ENCODE results near the gene MN1.

MN1 gene

GRCh38 chr22:27756212-27756660 lies 45.3 kb downstream of the MN1 start:
- TF ChIP-seq, protein P1, sequence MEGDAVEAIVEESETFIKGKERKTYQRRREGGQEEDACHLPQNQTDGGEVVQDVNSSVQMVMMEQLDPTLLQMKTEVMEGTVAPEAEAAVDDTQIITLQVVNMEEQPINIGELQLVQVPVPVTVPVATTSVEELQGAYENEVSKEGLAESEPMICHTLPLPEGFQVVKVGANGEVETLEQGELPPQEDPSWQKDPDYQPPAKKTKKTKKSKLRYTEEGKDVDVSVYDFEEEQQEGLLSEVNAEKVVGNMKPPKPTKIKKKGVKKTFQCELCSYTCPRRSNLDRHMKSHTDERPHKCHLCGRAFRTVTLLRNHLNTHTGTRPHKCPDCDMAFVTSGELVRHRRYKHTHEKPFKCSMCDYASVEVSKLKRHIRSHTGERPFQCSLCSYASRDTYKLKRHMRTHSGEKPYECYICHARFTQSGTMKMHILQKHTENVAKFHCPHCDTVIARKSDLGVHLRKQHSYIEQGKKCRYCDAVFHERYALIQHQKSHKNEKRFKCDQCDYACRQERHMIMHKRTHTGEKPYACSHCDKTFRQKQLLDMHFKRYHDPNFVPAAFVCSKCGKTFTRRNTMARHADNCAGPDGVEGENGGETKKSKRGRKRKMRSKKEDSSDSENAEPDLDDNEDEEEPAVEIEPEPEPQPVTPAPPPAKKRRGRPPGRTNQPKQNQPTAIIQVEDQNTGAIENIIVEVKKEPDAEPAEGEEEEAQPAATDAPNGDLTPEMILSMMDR (conservative IDR thresholded peaks at IDR 0.05; ENCODE audit: control insufficient read depth, insufficient read depth, low read depth, low read length): no peak
- no peak for DNase-seq (ENCODE audit: low read depth)
- no peak overlapping the region for H3K4me3 ChIP-seq (ENCODE audit: control insufficient read depth, low read depth, low read length)

DNA sequence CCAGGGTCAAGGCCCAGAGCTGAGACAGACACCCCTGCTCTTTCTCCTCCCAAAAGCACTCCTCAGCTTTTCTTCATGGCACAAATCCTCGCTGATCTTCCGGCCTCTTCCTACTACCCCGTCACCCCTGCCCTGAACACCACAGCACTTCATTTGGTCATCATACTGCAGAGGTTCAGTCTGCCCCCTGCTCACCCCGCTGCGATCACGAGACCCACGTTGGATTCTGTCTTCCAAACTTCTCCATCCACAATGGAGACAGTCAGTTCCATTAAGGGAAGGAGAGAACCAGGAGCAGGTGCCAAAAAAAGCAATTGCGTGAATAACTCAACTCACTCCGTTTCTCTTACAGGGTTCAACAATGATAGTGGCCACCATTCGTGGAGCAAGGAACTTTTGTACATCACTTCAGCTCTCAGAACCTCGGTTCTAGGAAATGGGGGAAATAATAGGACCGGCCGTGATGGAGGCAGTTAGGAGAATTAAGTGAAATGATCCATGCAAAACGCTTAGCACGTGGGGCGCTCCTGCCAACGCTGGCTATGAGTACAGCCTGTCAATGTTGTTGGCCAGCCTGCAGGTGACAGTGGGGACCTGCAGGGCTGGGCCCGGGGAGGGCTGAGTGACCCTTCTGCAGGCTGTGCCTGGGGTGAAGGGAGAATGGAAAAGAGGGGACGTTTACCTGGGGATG lies 45.9 kb downstream of the MN1 start:
- no peak overlapping the region for H3K4me3 ChIP-seq (ENCODE audit: control insufficient read depth, low read depth, low read length)
- no peak for DNase-seq (ENCODE audit: low read depth)
- TF ChIP-seq, protein P1 (conservative IDR thresholded peaks at IDR 0.05; ENCODE audit: control insufficient read depth, insufficient read depth, low read depth, low read length): no peak

- TF ChIP-seq, protein P1 (conservative IDR thresholded peaks at IDR 0.05; ENCODE audit: control insufficient read depth, insufficient read depth, low read depth, low read length): no peak
- DNase-seq (ENCODE audit: low read depth): no peak
- no peak overlapping the region for H3K4me3 ChIP-seq (ENCODE audit: control insufficient read depth, low read depth, low read length)
Observed at GRCh38 chr22:27754888-27755480, 46.6 kb downstream of the MN1 start.

GRCh38 chr22:27754247-27754887 lies 47.2 kb downstream of the MN1 start:
- TF ChIP-seq, protein P1 (conservative IDR thresholded peaks at IDR 0.05; ENCODE audit: control insufficient read depth, insufficient read depth, low read depth, low read length): no peak
- H3K4me3 ChIP-seq (ENCODE audit: control insufficient read depth, low read depth, low read length): no peak overlapping the region
- DNase-seq (ENCODE audit: low read depth): no peak

- TF ChIP-seq, protein P1 (conservative IDR thresholded peaks at IDR 0.05; ENCODE audit: control insufficient read depth, insufficient read depth, low read depth, low read length): no peak
- no peak overlapping the region for H3K4me3 ChIP-seq (ENCODE audit: control insufficient read depth, low read depth, low read length)
- DNase-seq (ENCODE audit: low read depth): peak; percentile 42
Observed at GRCh38 chr22:27752771-27753170, 48.8 kb downstream of the MN1 start.

DNA sequence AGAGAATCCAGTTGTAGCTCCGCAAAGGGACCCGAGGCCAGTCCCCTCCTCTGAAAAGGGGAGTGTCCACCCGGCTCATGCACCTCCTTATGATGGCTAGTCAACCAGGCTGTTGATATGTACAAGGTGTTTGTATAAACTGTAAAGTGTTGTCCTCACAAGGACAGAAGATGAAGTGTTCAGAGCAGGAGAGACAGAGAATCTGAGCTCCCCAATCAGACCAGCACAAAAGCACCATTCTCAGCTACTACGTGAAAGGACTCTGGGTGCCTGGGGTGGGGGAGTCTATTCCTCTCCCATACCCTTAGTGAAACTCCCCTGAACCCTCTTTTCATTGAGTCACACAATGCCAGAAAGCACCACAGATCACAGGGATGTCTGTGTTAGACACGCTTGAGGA lies 49.4 kb downstream of the MN1 start:
- DNase-seq (ENCODE audit: low read depth): no peak
- H3K4me3 ChIP-seq (ENCODE audit: control insufficient read depth, low read depth, low read length): no peak overlapping the region
- TF ChIP-seq, protein P1 (conservative IDR thresholded peaks at IDR 0.05; ENCODE audit: control insufficient read depth, insufficient read depth, low read depth, low read length): no peak

All from fibroblast of mammary gland (primary cell).